T-helper 17 cell (primary cell): ENCODE measurements around the gene AUTS2. TPM values are rescaled to one million over a fixed set of nuclear protein-coding genes. Genes with fewer than 3 reads are reported as not detected.
"Not testable (repeated sequence)": the region's sequence is repeated elsewhere in the genome, so short reads cannot be mapped to it uniquely, and the experiment has no call there.

ENCODE experiments used
- ATAC-seq: fragments of 150-1000 bp; cut with Tn5 transposase; 2 replicates; pipeline ENCODE4 v1.10.0; 2021; ENCODE audit warnings: mild to moderate bottlenecking, moderate library complexity
- DNase-seq, 3 donors: peaks; one replicate each; pipeline versions ENCODE4 v3.0.0 to v3.0.0-alpha.2; 2020 to 2021
- H3K9me3 ChIP-seq: one replicate; pipeline ENCODE4 v1.7.0; 2013; ENCODE audit warnings: low read length, mild to moderate bottlenecking; ENCODE audit not compliant: control insufficient read depth, poor library complexity, severe bottlenecking
- H3K27ac Mint-ChIP-seq: one replicate; pipeline ENCODE4 v1.8.0; 2022; ENCODE audit warnings: mild to moderate bottlenecking, moderate library complexity, mixed read lengths
- H3K27me3 Mint-ChIP-seq: one replicate; pipeline ENCODE4 v1.8.0; 2022; ENCODE audit warnings: mixed read lengths
- H3K36me3 Mint-ChIP-seq: one replicate; pipeline ENCODE4 v1.8.0; 2022; ENCODE audit warnings: low read depth, mixed read lengths
- H3K4me1 Mint-ChIP-seq: one replicate; pipeline ENCODE4 v1.8.0; 2022; ENCODE audit warnings: mild to moderate bottlenecking, mixed read lengths
- H3K4me3 Mint-ChIP-seq: one replicate; pipeline ENCODE4 v1.8.0; 2022; ENCODE audit warnings: mild to moderate bottlenecking, moderate library complexity, mixed read lengths
- total RNA-seq, 4 donors: library from RNA in 2 of 4; stranded (reverse) in 2 of 4; gene quantifications; one replicate each; pipeline ENCODE4 v1.2.3 and lab custom pipeline; 2022 to 2026

AUTS2 gene
- total RNA-seq, 2 donors from 2014 or later: 84.2 to 89.5 TPM

GRCh38 chr7:70271617-70272081, 673.4 kb downstream of the AUTS2 start:
- no peaks in the 10 kb centered on the region for H3K36me3 Mint-ChIP-seq
- no peaks in the 10 kb centered on the region for H3K27me3 Mint-ChIP-seq
- no peak for DNase-seq
- no peak for ATAC-seq
- no peaks in the 10 kb centered on the region for H3K4me1 Mint-ChIP-seq
- no peak overlapping the region for H3K27ac Mint-ChIP-seq
- H3K4me3 Mint-ChIP-seq: no peak overlapping the region
- H3K9me3 ChIP-seq: no peaks in the 10 kb centered on the region

DNA sequence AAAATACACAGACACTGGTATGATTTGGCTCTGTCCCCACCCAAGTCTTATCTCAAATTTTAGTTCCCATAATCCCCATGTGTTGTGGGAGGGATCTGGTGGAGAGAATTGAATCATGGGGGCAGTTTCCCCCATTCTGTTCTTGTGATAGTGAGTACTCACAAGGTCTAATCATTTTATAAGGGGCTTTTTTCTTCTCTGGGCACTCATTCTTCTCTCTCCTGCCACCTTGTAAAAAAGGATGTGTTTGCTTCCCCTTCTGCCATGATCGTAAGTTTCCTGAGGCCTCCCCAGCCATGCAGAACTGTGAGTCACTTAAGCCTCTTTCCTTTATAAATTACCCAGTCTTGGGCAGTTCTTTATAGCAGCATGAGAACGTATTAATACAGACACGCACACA, 677.3 kb downstream of the AUTS2 start:
- H3K27ac Mint-ChIP-seq, H3K4me3 Mint-ChIP-seq, H3K27me3 Mint-ChIP-seq, DNase-seq, H3K36me3 Mint-ChIP-seq, H3K4me1 Mint-ChIP-seq, H3K9me3 ChIP-seq, ATAC-seq: not testable (repeated sequence)

- H3K27me3 Mint-ChIP-seq: no peaks in the 10 kb centered on the region
- H3K36me3 Mint-ChIP-seq: no peaks in the 10 kb centered on the region
- H3K4me1 Mint-ChIP-seq: peaks cover 2% of the 10 kb centered on the region
- no peak overlapping the region for H3K4me3 Mint-ChIP-seq
- H3K9me3 ChIP-seq: no peaks in the 10 kb centered on the region
- ATAC-seq (no peak), DNase-seq (no peak)
- no peak overlapping the region for H3K27ac Mint-ChIP-seq
Measured at GRCh38 chr7:70285187-70285586, 686.9 kb downstream of the AUTS2 start.

DNA sequence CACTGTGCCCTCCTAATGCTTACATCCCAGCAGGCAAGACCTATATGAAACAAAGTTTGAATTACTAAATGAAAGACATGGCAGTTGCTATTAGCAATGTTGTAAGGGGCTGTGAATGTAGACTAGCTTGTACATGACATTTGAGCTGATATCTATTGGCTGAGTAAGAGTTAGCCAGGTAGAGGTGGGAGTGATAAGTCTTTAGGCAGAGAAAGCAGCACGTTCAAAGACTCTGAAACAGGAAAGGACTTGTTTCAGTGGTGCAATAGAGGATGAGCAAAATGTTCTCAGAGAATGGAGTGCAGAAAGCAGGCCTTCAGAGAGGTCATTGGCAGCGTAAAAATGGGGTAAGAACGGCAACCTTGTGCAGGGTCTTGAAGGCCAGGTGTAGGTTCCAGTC, 687.6 kb downstream of the AUTS2 start:
- H3K27ac Mint-ChIP-seq: no peak overlapping the region

DNA sequence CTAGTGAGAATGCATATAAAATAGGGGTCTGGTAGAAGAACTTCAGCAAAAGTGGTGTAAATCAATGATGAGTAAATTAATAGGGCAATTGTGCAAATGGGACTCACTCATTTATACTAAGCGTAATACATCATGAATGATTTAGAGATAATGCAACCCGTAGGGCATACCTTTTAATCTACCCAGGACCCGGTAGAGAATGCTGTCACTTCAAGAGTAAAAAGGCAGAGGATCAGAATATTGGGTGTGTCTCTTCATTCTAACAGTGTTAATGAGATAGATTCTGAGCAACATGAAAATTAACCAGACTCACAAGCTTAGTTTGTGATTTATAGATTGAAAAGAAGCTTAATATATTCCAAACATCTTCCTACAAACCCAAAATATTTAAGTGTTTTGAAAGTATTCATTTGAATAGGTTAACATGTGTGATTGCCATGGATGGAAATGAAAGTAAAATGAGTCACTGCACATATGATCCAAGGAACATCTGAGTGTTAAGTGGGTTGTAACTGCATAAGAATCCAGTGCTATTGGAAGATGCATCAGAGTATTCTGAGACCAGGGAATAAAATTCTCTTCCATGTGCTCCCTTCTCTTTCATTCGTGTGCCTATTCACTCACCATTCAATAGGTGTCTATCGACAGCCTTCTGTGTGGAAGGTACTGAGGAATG, 690.6 kb downstream of the AUTS2 start:
- Mint-ChIP-seq H3K36me3 (no peaks in the 10 kb centered on the region), H3K4me1 (no peaks in the 10 kb centered on the region), H3K27ac (no peak overlapping the region), H3K27me3 (no peaks in the 10 kb centered on the region), H3K4me3 (no peak overlapping the region)
- no peaks in the 10 kb centered on the region for H3K9me3 ChIP-seq
- no peak for DNase-seq
- ATAC-seq: no peak

More for the DNA sequence above, 687.6 kb downstream of the AUTS2 start:
- H3K36me3 Mint-ChIP-seq: no peaks in the 10 kb centered on the region
- H3K27me3 Mint-ChIP-seq: no peaks in the 10 kb centered on the region
- no peaks in the 10 kb centered on the region for H3K9me3 ChIP-seq
- no peak for ATAC-seq
- H3K4me3 Mint-ChIP-seq: no peak overlapping the region
- peaks cover 2% of the 10 kb centered on the region for H3K4me1 Mint-ChIP-seq
- DNase-seq: no peak

- Mint-ChIP-seq H3K4me3 (no peak overlapping the region), H3K36me3 (no peaks in the 10 kb centered on the region), H3K4me1 (no peaks in the 10 kb centered on the region), H3K27ac (no peak overlapping the region), H3K27me3 (no peaks in the 10 kb centered on the region)
- ATAC-seq (no peak), DNase-seq (no peak)
- H3K9me3 ChIP-seq: no peaks in the 10 kb centered on the region
Measured at GRCh38 chr7:70292716-70293115, 694.4 kb downstream of the AUTS2 start.

DNA sequence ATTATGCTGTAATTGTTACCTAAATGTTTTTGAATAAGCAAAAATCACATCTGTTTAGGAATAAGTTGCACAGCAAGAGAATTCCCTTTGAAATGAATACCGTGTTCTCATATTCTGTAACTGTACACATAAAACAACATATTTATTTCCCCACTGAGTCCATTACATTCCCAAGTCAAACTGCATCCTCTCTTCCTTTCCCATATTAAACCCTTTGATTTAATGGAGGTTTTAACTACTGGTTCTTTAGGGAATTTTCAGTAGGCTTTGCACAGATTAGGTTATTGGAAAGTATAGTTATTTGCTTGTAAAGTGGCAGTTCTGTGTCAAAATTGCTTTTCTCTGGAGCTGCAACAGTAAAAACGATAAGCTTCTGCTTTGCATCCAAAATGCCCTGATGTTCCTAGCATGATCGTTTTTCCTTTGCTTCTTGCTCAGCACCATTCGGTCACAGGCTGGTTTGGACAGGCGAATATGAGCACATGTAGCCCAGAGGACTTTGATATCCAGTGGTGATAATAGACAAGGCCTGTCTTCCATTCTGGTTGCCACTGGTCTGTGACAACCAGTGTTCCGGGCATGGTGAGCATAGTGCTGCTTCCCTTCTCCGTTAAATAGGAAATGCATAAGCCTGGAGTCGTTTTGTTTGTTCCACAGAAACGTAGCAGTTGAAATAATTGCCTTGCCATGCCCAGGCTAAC, 696.1 kb downstream of the AUTS2 start:
- Mint-ChIP-seq H3K27me3 (no peaks in the 10 kb centered on the region), H3K4me1 (no peaks in the 10 kb centered on the region), H3K4me3 (no peak overlapping the region), H3K27ac (no peak overlapping the region), H3K36me3 (no peaks in the 10 kb centered on the region)
- ATAC-seq: no peak
- H3K9me3 ChIP-seq: no peaks in the 10 kb centered on the region
- DNase-seq: no peak

GRCh38 chr7:70298780-70299471, 700.7 kb downstream of the AUTS2 start:
- ATAC-seq: no peak
- H3K9me3 ChIP-seq: no peaks in the 10 kb centered on the region
- Mint-ChIP-seq H3K4me1 (peaks cover 11% of the 10 kb centered on the region), H3K4me3 (no peak overlapping the region), H3K27ac (no peak overlapping the region), H3K27me3 (no peaks in the 10 kb centered on the region), H3K36me3 (no peaks in the 10 kb centered on the region)
- no peak for DNase-seq

- Mint-ChIP-seq H3K27ac (no peak overlapping the region), H3K4me3 (no peak overlapping the region), H3K4me1 (peaks cover 11% of the 10 kb centered on the region), H3K36me3 (no peaks in the 10 kb centered on the region), H3K27me3 (no peaks in the 10 kb centered on the region)
- no peak for ATAC-seq
- DNase-seq: no peak
- no peaks in the 10 kb centered on the region for H3K9me3 ChIP-seq
Measured at GRCh38 chr7:70299472-70299807, 701.2 kb downstream of the AUTS2 start.

DNA sequence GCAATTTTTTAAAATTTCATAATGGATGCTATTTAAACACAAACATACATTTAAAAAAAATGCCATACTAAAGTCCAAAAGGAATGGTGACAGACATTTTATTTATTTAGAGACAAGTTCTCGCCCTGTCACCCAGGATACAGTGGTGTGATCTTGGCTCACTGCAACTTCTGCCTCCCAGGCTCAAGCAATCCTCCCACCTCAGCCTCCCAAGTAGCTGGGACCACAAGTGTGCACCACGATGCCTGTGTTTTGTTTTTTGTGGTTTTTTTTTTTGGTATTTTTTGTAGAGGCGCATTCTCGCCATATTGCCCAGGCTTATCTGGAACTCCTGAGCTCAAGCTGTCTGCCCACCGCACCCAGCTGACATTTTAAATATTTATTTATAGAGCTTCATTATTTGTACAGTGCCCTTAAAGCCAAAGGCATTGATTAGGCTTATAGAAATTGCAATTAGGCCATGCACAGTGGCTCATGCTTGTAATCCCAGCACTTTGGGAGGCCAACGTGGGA, 703.5 kb downstream of the AUTS2 start:
- H3K9me3 ChIP-seq: no peaks in the 10 kb centered on the region
- H3K36me3 Mint-ChIP-seq: no peaks in the 10 kb centered on the region
- DNase-seq (no peak), ATAC-seq (peak; percentile 32)
- peaks cover 11% of the 10 kb centered on the region for H3K4me1 Mint-ChIP-seq
- no peaks in the 10 kb centered on the region for H3K27me3 Mint-ChIP-seq
- H3K4me3 Mint-ChIP-seq: peak overlapping the region; percentile 22
- H3K27ac Mint-ChIP-seq: no peak overlapping the region

DNA sequence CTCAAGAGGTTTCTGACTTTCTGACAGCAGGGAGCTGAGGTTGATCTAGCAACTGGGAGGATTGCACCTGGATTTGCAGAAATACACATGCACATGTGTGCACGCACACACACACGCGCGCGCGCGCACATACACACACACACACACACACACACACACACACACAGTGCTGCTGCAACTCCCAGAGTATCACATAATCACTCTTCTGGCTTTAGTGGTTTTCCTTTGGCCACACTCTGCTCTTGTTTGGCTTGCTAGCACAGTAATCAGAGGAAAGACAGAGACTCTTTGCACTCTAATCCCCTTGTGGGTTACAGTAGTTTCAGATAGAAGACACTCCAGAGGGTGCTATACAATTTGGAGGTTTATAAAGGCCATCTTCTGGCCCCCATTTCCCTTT, 705.0 kb downstream of the AUTS2 start:
- Mint-ChIP-seq H3K36me3 (no peaks in the 10 kb centered on the region), H3K27me3 (no peaks in the 10 kb centered on the region), H3K27ac (peak overlapping the region; percentile 32), H3K4me1 (peaks cover 17% of the 10 kb centered on the region), H3K4me3 (no peak overlapping the region)
- ATAC-seq (no peak), DNase-seq (no peak)
- no peaks in the 10 kb centered on the region for H3K9me3 ChIP-seq

DNA sequence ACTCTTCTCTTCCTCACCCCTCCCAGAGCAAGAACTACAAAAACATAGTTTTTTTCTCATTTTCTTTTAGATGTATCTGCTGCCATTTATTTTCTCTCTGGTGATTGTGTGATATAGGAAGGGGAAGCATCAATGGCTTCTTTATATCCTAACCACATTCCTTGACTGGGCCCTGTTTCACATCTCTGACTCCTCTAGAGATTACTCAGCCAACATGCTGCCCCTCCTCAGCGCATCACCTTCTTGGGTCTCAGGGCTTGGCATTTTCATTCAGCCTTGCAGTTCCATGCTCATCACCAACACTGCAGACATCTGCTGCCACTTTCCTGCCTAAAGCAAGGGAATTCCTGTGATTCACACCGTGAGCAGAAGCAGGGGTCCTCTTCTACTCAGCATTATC, 705.5 kb downstream of the AUTS2 start:
- H3K4me1 Mint-ChIP-seq: peaks cover 17% of the 10 kb centered on the region
- ATAC-seq: no peak
- H3K4me3 Mint-ChIP-seq: no peak overlapping the region
- no peaks in the 10 kb centered on the region for H3K36me3 Mint-ChIP-seq
- H3K27me3 Mint-ChIP-seq: no peaks in the 10 kb centered on the region
- no peak for DNase-seq
- H3K9me3 ChIP-seq: no peaks in the 10 kb centered on the region
- peak overlapping the region; percentile 32 for H3K27ac Mint-ChIP-seq

GRCh38 chr7:70306173-70306572, 707.9 kb downstream of the AUTS2 start:
- DNase-seq (no peak), ATAC-seq (no peak)
- H3K27me3 Mint-ChIP-seq: no peaks in the 10 kb centered on the region
- peaks cover 20% of the 10 kb centered on the region for H3K4me1 Mint-ChIP-seq
- H3K4me3 Mint-ChIP-seq: no peak overlapping the region
- no peaks in the 10 kb centered on the region for H3K9me3 ChIP-seq
- H3K36me3 Mint-ChIP-seq: no peaks in the 10 kb centered on the region
- no peak overlapping the region for H3K27ac Mint-ChIP-seq
